ENCODE measurements around the gene RCBTB1. TPM values are rescaled to one million over a fixed set of nuclear protein-coding genes. Genes with fewer than 3 reads are reported as not detected.
A peak's percentile ranks its signal among the peaks of the same experiment; 100 is the strongest.

The RCBTB1 gene
- total and polyA plus RNA-seq, 7 experiments from 2014 or later, result 8.1 to 22.2 (median 19.9) TPM

DNA sequence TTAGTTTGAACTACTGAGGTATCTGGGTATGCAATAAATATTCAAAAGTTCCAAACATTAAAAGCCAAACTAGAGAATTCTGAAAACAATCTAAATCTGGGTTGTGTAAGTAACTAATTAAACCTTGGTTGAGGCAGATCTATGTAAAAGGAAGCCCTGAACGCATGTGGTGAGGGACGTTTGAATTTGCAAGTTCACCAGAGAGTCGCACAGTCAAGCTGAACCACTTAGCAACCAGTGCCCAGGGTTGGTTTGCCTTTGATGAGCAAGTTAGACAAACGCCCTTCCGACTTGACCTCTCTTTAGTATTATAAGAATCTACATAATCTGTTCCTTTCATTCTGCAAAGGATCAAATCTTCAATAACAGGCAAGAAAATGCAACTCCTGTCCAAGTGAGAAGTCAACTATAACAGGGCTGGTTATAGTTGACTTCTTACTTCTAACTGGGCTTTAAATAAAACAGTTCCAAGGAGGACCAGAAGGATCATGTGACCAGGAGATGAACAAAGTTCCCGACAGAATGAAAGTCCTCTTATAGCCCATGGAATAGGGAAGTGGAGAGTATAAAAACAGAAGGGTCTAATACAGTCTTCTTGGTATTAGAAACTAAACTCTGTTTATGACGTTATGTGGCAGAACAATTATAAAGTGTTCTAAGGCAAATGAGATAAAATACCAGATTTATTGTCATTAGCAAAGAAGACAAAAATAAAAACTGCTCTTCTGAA, 49.0 kb downstream of the RCBTB1 start:
- Mint-ChIP-seq H3K36me3 (peaks cover 9 to 45% (median 16%) of the 10 kb centered on the region in 5 donors), H3K27ac (peak overlapping the region in 1 of 9 donors; percentile 44), H3K4me3 (no peak overlapping the region), H3K4me1 (peaks cover 9 to 47% (median 29%) of the 10 kb centered on the region in 7 donors), H3K9me3 (no peaks in the 10 kb centered on the region), H3K27me3 (no peaks in the 10 kb centered on the region)
- peaks cover 0 to 18% of the 10 kb centered on the region in 2 donors for H3K4me1 ChIP-seq (ENCODE audit: control insufficient read depth in 2 of 2, insufficient read depth in 2 of 2, low read length in 2 of 2)
- POLR2A ChIA-PET, result interaction anchor here (1.0 kb wide), 1 partner anchor 25 kb away, joined by 3 read pairs; no protein-coding TSS in a partner anchor
- H3K4me3 ChIP-seq (ENCODE audit: low read length), result no peak overlapping the region
- H3K9me3 ChIP-seq (ENCODE audit: control insufficient read depth in 2 of 3, low read length in 3 of 3), result no peaks in the 10 kb centered on the region
- ATAC-seq (no peak), DNase-seq (no peak)
- no peaks in the 10 kb centered on the region for H3K36me3 ChIP-seq (ENCODE audit: control insufficient read depth in 2 of 3, insufficient read depth in 3 of 3, low read length in 3 of 3)
- CTCF ChIA-PET, result interaction anchor here (1.1 kb wide), 1 partner anchor 24 kb away, joined by 3 read pairs; no protein-coding TSS in a partner anchor
- H3K27me3 ChIP-seq (ENCODE audit: control insufficient read depth in 2 of 2, insufficient read depth in 2 of 2, low read length in 2 of 2), result no peaks in the 10 kb centered on the region
- H3K27ac ChIP-seq (ENCODE audit: low read depth, low read length), result no peak overlapping the region
- intact Hi-C loops (cut with micrococcal nuclease), result no loop called here

DNA sequence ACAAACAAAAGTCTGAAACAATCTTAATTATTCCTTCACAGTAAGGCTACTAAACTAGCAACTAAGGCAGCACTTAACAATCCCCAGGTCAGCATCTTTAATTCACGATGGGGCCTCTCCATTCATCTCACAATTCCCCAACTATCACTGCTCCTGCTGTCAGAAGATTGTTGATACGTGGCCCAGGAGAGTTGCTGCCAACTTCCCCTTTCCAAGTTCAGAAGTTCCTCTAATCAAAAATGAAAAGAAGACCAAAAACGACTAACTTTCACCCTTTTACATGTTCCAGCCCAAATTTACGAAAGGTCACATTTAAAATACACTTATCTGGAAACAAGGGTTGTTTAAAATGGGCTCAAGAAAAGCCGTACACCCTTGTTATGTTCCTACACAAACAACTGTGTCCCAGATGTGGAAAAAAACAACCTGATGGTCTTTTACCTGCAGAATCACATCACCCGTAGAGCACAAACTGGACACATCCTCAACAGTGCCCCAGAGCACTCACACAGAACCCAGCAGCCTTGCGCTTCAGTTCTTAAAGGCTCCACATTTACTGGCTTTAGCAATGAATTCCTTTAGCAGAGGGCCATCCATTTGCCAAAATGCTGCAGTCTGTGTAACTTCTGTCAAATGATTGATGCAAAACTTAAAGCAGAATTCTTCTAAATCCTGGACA, 51.6 kb downstream of the RCBTB1 start:
- H3K4me3 Mint-ChIP-seq, result no peak overlapping the region
- CTCF ChIA-PET, result no interaction called here
- Histone ChIP-seq H3K4me3 (ENCODE audit: low read length) (no peak overlapping the region), H3K27ac (ENCODE audit: low read depth, low read length) (no peak overlapping the region), H3K36me3 (ENCODE audit: control insufficient read depth in 2 of 3, insufficient read depth in 3 of 3, low read length in 3 of 3) (no peaks in the 10 kb centered on the region), H3K27me3 (ENCODE audit: control insufficient read depth in 2 of 2, insufficient read depth in 2 of 2, low read length in 2 of 2) (no peaks in the 10 kb centered on the region), H3K4me1 (ENCODE audit: control insufficient read depth in 2 of 2, insufficient read depth in 2 of 2, low read length in 2 of 2) (no peaks in the 10 kb centered on the region), H3K9me3 (ENCODE audit: control insufficient read depth in 2 of 3, low read length in 3 of 3) (no peaks in the 10 kb centered on the region)
- H3K4me1 Mint-ChIP-seq, result peaks cover 0 to 26% (median 8%) of the 10 kb centered on the region in 7 donors
- no peaks in the 10 kb centered on the region for H3K9me3 Mint-ChIP-seq
- no peaks in the 10 kb centered on the region for H3K27me3 Mint-ChIP-seq
- ATAC-seq (no peak), DNase-seq (no peak)
- peak overlapping the region in 6 of 9 donors; percentile 2 to 73 (median 39) for H3K27ac Mint-ChIP-seq
- peaks cover 4 to 45% (median 20%) of the 10 kb centered on the region in 5 donors for H3K36me3 Mint-ChIP-seq
- intact Hi-C loops (cut with micrococcal nuclease), result no loop called here
- POLR2A ChIA-PET, result no interaction called here

DNA sequence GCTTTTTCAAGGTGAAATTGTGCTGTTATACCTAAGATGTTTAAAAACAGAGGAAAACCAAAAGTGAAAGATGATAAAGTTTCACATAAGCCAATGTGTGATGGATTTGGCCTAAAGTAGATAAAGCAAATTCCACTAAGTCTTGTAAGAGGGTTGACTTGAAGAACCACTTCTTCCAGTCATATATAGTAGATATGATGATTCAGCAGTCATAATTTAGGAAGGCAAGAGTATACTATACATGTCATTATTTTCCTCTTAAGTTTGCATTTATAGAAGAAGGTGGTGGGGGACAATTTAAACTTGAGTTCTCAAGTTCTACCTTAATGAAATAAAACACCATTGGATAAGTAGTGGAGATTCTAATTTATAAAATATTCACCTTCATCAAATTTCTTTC, 52.3 kb downstream of the RCBTB1 start:
- Mint-ChIP-seq H3K36me3 (peaks cover 4 to 47% (median 25%) of the 10 kb centered on the region in 5 donors), H3K4me1 (peaks cover 0 to 26% (median 8%) of the 10 kb centered on the region in 7 donors), H3K4me3 (peak overlapping the region in 1 of 10 donors; percentile 9), H3K27me3 (no peaks in the 10 kb centered on the region), H3K27ac (peak overlapping the region in 5 of 9 donors; percentile 7 to 65 (median 32)), H3K9me3 (no peaks in the 10 kb centered on the region)
- H3K27ac ChIP-seq (ENCODE audit: low read depth, low read length), result no peak overlapping the region
- intact Hi-C loops (cut with micrococcal nuclease), result no loop called here
- no peaks in the 10 kb centered on the region for H3K27me3 ChIP-seq (ENCODE audit: control insufficient read depth in 2 of 2, insufficient read depth in 2 of 2, low read length in 2 of 2)
- no peaks in the 10 kb centered on the region for H3K9me3 ChIP-seq (ENCODE audit: control insufficient read depth in 2 of 3, low read length in 3 of 3)
- DNase-seq (no peak), ATAC-seq (no peak)
- peaks cover 0 to 2% (median 0%) of the 10 kb centered on the region in 3 experiments for H3K36me3 ChIP-seq (ENCODE audit: control insufficient read depth in 2 of 3, insufficient read depth in 3 of 3, low read length in 3 of 3)
- ChIA-PET CTCF (no interaction called here), POLR2A (no interaction called here)
- H3K4me3 ChIP-seq (ENCODE audit: low read length), result no peak overlapping the region
- H3K4me1 ChIP-seq (ENCODE audit: control insufficient read depth in 2 of 2, insufficient read depth in 2 of 2, low read length in 2 of 2), result no peaks in the 10 kb centered on the region

DNA sequence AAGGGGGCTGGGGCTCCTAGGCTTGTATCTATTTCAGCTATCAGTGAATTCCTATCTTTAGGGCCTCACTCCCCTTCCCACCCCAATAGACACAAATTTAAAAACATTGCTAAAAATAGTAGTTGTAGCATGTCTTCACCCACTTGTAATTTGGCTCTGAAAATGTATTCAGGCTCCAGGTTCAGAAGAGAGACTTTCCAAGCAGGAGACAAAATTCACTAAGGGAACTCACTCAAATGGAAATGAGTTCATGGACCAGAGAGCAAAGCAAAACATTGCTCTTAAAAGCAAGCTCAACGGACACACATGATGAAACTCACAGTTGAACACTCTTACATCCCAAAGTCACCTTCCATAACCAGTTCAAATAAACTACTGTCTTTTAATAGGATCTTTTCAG, 52.8 kb downstream of the RCBTB1 start:
- DNase-seq (no peak), ATAC-seq (no peak)
- intact Hi-C loops (cut with micrococcal nuclease), result no loop called here
- CTCF ChIA-PET, result no interaction called here
- peaks cover 4 to 47% (median 25%) of the 10 kb centered on the region in 5 donors for H3K36me3 Mint-ChIP-seq
- POLR2A ChIA-PET, result interaction anchor here (0.9 kb wide), 1 partner anchor 34 kb away, joined by 3 read pairs; no protein-coding TSS in a partner anchor
- no peaks in the 10 kb centered on the region for H3K9me3 Mint-ChIP-seq
- H3K4me1 Mint-ChIP-seq, result peaks cover 0 to 22% (median 8%) of the 10 kb centered on the region in 7 donors
- H3K27me3 Mint-ChIP-seq, result no peaks in the 10 kb centered on the region
- H3K4me3 ChIP-seq (ENCODE audit: low read length), result no peak overlapping the region
- no peak overlapping the region for H3K27ac ChIP-seq (ENCODE audit: low read depth, low read length)
- no peaks in the 10 kb centered on the region for H3K4me1 ChIP-seq (ENCODE audit: control insufficient read depth in 2 of 2, insufficient read depth in 2 of 2, low read length in 2 of 2)
- peak overlapping the region in 1 of 10 donors; percentile 9 for H3K4me3 Mint-ChIP-seq
- H3K27me3 ChIP-seq (ENCODE audit: control insufficient read depth in 2 of 2, insufficient read depth in 2 of 2, low read length in 2 of 2), result no peaks in the 10 kb centered on the region
- H3K9me3 ChIP-seq (ENCODE audit: control insufficient read depth in 2 of 3, low read length in 3 of 3), result no peaks in the 10 kb centered on the region
- peaks cover 0 to 5% (median 0%) of the 10 kb centered on the region in 3 experiments for H3K36me3 ChIP-seq (ENCODE audit: control insufficient read depth in 2 of 3, insufficient read depth in 3 of 3, low read length in 3 of 3)
- H3K27ac Mint-ChIP-seq, result peak overlapping the region in 6 of 9 donors; percentile 7 to 75 (median 28)

DNA sequence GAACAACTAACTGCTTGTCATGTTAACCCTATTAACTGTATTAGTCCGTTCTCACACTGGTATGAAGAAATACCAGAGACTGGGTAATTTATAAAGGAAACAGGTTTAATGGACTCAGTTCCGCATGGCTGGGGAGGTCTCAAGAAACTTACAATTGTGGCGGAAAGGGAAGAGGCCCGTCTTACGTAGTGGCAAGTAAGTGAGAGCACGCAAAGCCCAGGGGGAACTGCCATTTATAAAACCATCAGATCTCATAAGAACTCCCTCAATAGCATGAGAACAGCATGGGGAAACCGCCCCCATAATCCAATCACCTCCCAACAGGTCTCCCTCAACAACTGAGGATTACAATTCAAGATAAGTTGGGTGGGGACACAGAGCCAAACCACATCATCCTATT, 54.9 kb downstream of the RCBTB1 start:
- DNase-seq, result no peak
- H3K9me3 Mint-ChIP-seq, result no peaks in the 10 kb centered on the region
- H3K4me3 Mint-ChIP-seq, result no peak overlapping the region
- peaks cover 0 to 5% (median 5%) of the 10 kb centered on the region in 3 experiments for H3K36me3 ChIP-seq (ENCODE audit: control insufficient read depth in 2 of 3, insufficient read depth in 3 of 3, low read length in 3 of 3)
- ChIA-PET POLR2A (interaction anchor here (1.4 kb wide), 1 partner anchor 9 kb away, joined by 3 read pairs; no protein-coding TSS in a partner anchor), CTCF (no interaction called here)
- no peak overlapping the region for H3K4me3 ChIP-seq (ENCODE audit: low read length)
- peaks cover 7 to 42% (median 34%) of the 10 kb centered on the region in 5 donors for H3K36me3 Mint-ChIP-seq
- no peaks in the 10 kb centered on the region for H3K9me3 ChIP-seq (ENCODE audit: control insufficient read depth in 2 of 3, low read length in 3 of 3)
- no peaks in the 10 kb centered on the region for H3K27me3 Mint-ChIP-seq
- no peaks in the 10 kb centered on the region for H3K4me1 ChIP-seq (ENCODE audit: control insufficient read depth in 2 of 2, insufficient read depth in 2 of 2, low read length in 2 of 2)
- H3K27ac ChIP-seq (ENCODE audit: low read depth, low read length), result no peak overlapping the region
- peaks cover 0 to 26% (median 11%) of the 10 kb centered on the region in 7 donors for H3K4me1 Mint-ChIP-seq
- H3K27me3 ChIP-seq (ENCODE audit: control insufficient read depth in 2 of 2, insufficient read depth in 2 of 2, low read length in 2 of 2), result no peaks in the 10 kb centered on the region
- intact Hi-C loops (cut with micrococcal nuclease), result no loop called here
- ATAC-seq, result peak; percentile 70
- H3K27ac Mint-ChIP-seq, result peak overlapping the region in 7 of 9 donors; percentile 2 to 74 (median 45)

DNA sequence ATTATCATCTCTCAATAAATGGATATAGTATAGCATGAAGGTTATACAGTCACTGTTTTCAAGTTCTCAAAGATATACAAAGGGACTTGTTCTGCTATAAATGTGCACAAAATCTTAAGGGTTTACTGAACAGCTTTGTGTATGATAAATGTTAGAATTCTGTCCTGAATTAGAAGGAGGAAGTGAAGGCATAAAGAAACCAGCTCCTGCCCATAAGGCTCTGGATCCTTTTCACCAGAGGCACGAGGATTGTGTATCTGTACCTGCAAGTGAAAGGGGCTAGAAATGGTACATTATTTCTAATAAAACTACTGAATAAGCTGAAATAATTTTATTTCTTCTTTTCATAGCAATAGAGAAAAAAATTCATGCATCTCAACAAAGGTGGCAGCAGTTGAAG, 57.2 kb downstream of the RCBTB1 start:
- H3K4me3 Mint-ChIP-seq, result no peak overlapping the region
- peak overlapping the region in 4 of 9 donors; percentile 4 to 77 (median 68) for H3K27ac Mint-ChIP-seq
- H3K27me3 Mint-ChIP-seq, result no peaks in the 10 kb centered on the region
- no peaks in the 10 kb centered on the region for H3K27me3 ChIP-seq (ENCODE audit: control insufficient read depth in 2 of 2, insufficient read depth in 2 of 2, low read length in 2 of 2)
- no peak overlapping the region for H3K27ac ChIP-seq (ENCODE audit: low read depth, low read length)
- H3K9me3 ChIP-seq (ENCODE audit: control insufficient read depth in 2 of 3, low read length in 3 of 3), result no peaks in the 10 kb centered on the region
- CTCF ChIA-PET, result interaction anchor here (0.6 to 0.7 kb wide), 2 partner anchors 32 to 84 kb away, joined by 3 read pairs; no protein-coding TSS in a partner anchor
- POLR2A ChIA-PET, result interaction anchor here (0.5 to 0.6 kb wide), 2 partner anchors 14 to 556 kb away, joined by 3 to 5 read pairs; no protein-coding TSS in a partner anchor
- peaks cover 3 to 35% (median 24%) of the 10 kb centered on the region in 5 donors for H3K36me3 Mint-ChIP-seq
- peaks cover 4 to 6% (median 5%) of the 10 kb centered on the region in 3 experiments for H3K36me3 ChIP-seq (ENCODE audit: control insufficient read depth in 2 of 3, insufficient read depth in 3 of 3, low read length in 3 of 3)
- H3K9me3 Mint-ChIP-seq, result no peaks in the 10 kb centered on the region
- H3K4me1 ChIP-seq (ENCODE audit: control insufficient read depth in 2 of 2, insufficient read depth in 2 of 2, low read length in 2 of 2), result no peaks in the 10 kb centered on the region
- H3K4me3 ChIP-seq (ENCODE audit: low read length), result no peak overlapping the region
- H3K4me1 Mint-ChIP-seq, result peaks cover 0 to 22% (median 7%) of the 10 kb centered on the region in 7 donors
- intact Hi-C loops (cut with micrococcal nuclease), result no loop called here
- ATAC-seq, result no peak
- no peak for DNase-seq

Data from naive thymus-derived CD4-positive, alpha-beta T cell (primary cell).